Measurements from ENCODE around the gene NAPG. TPM values are rescaled to one million over a fixed set of nuclear protein-coding genes. Genes with fewer than 3 reads are reported as not detected.

Gene NAPG
- total RNA-seq, 1 experiment from 2014 or later = 50.4 TPM

Other genes with a start within 250 kb of the NAPG start
- gene APCDD1, start 71.4 kb upstream of the NAPG start, total RNA-seq (2014; rRNA removed; shearing (Covaris generic); ENCODE audit: low replicate concordance) = not detected in 2 replicates

All from Karpas-422 (cell line).